HL-60/S4 treated with phorbol 12-myristate 13-acetate at 8.2 ng/mL for 4 days and 3 days (cell line): ENCODE data around the gene AGRN.

ENCODE experiments used
- in situ Hi-C: fragments of 300-500 bp; cut with MboI; formaldehyde crosslinking; loops from 2 replicates; pipeline ENCODE4 v1.15.0; 2022; ENCODE audit warnings: low sequenced_read_pairs

The AGRN gene

GRCh38 chr1:1033731-1034438 is 14.0 kb downstream of the AGRN start:
- in situ Hi-C loops = no loop called here

DNA sequence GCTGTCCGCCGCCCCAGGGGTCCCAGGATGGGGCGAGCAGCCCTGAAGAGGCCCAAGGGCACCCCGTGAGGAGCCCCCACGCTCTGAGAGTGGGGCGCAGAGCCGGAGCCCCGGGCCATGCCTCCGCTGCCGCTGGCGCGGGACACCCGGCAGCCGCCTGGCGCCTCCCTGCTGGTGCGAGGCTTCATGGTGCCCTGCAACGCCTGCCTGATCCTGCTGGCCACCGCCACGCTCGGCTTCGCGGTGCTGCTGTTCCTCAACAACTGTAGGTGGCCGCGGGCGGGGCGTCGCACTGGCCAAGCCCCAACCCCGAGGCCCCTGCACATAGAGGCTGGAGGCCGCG is 14.5 kb downstream of the AGRN start:
- in situ Hi-C loops = no loop called here

- in situ Hi-C loops = no loop called here
These were observed 15.5 kb downstream of the AGRN start for GRCh38 chr1:1035291-1035943.

GRCh38 chr1:1037366-1038327 is 17.7 kb downstream of the AGRN start:
- in situ Hi-C loops = no loop called here

DNA sequence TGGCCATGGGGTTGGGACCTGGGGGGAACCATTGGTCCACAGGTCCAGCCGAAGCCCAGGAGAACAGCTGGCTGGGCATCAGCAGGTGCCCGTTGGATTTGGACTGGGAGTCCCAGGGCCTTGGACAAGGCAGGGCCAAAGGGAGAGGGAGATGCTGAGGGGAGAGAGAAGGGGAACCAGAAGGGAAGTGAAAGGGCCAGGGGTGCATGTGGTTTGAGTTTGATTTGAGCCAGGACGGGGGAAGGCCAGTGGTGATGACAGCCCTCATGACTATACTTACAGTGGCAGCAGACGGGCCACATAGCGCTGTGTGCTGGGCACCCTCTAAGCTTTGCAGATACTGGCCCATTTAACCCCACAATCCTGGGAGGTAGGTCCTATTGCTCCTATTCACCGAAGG is 18.8 kb downstream of the AGRN start:
- in situ Hi-C loops = no loop called here

GRCh38 chr1:1039145-1039910 is 19.4 kb downstream of the AGRN start:
- in situ Hi-C loops = no loop called here

DNA sequence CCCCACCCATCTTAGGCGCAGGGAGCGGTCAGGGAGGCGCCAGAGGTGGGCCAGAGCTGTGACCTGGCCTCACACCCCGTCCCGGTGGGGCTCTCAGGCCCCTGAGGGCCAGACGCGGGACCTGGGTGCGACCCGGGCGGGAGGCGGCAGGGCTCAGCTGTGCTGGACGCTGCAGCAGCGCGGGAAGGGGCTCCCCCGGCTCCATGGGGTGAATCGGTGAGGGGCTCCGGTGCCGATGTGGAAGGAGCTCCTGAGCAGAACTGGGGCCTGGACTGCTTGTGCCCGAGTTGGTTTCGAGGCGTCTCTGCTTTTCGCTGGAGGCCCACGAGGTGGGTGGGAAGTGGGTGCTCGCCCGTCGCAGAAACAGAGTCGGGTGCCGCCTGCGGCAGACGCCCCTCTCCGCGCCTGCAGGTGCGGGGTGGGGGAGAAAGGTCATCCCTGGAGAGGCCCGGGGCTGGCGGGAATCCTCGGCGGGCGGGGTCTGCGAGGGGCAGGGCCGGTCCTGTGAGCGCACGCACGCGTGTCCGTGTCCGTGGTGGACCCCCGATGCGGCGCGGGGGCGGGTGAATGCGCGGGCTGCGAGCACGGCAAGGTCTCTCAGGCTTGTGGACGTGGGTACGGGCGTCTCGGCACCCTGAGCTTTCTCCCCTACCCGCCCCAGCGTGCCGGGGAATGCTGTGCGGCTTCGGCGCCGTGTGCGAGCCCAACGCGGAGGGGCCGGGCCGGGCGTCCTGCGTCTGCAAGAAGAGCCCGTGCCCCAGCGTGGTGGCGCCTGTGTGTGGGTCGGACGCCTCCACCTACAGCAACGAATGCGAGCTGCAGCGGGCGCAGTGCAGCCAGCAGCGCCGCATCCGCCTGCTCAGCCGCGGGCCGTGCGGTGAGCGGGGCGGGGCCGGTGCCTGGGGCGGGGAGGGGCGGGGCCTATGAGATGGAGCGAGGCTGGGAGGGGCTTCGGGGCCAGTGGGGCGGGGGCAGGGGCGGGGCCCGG is 20.4 kb downstream of the AGRN start:
- in situ Hi-C loops = no loop called here

DNA sequence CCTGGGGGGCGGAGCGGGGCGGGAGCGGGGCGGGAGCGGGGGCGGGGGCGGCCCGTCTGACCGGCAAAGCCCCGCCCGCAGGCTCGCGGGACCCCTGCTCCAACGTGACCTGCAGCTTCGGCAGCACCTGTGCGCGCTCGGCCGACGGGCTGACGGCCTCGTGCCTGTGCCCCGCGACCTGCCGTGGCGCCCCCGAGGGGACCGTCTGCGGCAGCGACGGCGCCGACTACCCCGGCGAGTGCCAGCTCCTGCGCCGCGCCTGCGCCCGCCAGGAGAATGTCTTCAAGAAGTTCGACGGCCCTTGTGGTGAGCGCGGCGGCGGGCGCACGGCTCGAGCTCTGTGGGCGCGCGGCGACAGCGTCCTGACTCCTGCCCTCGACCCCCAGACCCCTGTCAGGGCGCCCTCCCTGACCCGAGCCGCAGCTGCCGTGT is 21.2 kb downstream of the AGRN start:
- in situ Hi-C loops = no loop called here

GRCh38 chr1:1041873-1042272 is 22.0 kb downstream of the AGRN start:
- in situ Hi-C loops = no loop called here

GRCh38 chr1:1042835-1043234 is 22.9 kb downstream of the AGRN start:
- in situ Hi-C loops = no loop called here

GRCh38 chr1:1043411-1043810 is 23.5 kb downstream of the AGRN start:
- in situ Hi-C loops = no loop called here

DNA sequence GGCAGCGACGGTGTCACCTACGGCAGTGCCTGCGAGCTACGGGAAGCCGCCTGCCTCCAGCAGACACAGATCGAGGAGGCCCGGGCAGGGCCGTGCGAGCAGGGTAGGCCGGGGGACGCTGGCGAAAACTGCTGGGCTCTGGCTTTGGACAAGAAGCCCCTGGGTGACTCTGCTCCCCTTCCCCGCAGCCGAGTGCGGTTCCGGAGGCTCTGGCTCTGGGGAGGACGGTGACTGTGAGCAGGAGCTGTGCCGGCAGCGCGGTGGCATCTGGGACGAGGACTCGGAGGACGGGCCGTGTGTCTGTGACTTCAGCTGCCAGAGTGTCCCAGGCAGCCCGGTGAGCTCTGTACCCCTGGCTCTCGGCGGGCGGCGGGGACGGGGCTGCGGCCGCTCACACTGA is 24.0 kb downstream of the AGRN start:
- in situ Hi-C loops = no loop called here

- in situ Hi-C loops = no loop called here
These were observed 24.6 kb downstream of the AGRN start for GRCh38 chr1:1044455-1045078.

DNA sequence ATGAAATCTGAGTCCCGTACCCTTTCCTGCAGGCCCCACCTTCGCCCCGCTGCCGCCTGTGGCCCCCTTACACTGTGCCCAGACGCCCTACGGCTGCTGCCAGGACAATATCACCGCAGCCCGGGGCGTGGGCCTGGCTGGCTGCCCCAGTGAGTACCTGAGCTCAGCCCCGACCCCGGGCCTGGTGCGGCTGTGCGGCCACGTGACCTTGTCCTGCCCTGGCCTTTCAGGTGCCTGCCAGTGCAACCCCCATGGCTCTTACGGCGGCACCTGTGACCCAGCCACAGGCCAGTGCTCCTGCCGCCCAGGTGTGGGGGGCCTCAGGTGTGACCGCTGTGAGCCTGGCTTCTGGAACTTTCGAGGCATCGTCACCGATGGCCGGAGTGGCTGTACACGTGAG is 25.2 kb downstream of the AGRN start:
- in situ Hi-C loops = no loop called here

GRCh38 chr1:1046243-1046642 is 26.3 kb downstream of the AGRN start:
- in situ Hi-C loops = no loop called here

DNA sequence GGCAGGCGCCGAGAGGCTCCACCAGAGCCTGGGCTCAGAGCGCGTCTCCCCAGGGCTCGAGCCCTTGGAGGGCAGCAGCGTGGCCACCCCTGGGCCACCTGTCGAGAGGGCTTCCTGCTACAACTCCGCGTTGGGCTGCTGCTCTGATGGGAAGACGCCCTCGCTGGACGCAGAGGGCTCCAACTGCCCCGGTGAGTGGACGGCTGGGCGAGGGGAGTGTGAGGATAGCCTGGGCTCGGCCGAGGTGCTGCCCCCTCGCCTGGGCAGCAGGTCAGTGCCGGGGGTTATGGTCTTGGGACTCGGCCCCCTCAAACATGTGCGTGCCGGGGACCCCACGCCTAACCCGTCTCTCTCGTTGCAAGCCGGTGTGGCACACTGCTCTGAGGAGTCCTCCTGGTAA is 26.8 kb downstream of the AGRN start:
- in situ Hi-C loops = no loop called here

DNA sequence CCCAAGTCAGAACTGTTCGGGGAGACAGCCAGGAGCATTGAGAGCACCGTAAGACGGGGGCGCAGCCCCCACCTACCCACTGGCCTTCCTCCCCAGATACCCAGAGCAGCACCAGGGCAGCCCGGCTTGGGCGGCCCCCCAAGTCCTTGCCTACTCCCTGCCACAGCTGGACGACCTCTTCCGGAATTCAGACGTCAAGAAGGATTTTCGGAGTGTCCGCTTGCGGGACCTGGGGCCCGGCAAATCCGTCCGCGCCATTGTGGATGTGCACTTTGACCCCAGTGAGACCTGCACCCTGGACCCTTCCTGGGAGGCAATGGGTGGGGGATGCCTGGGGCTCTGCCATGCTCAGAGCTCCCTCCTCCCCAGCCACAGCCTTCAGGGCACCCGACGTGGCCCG is 27.5 kb downstream of the AGRN start:
- in situ Hi-C loops = no loop called here

DNA sequence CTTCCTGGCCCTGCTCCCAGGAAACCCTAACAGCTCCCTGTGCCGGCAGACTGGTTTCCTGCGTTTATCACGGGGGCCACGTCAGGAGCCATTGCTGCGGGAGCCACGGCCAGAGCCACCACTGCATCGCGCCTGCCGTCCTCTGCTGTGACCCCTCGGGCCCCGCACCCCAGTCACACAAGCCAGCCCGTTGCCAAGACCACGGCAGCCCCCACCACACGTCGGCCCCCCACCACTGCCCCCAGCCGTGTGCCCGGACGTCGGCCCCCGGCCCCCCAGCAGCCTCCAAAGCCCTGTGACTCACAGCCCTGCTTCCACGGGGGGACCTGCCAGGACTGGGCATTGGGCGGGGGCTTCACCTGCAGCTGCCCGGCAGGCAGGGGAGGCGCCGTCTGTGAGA is 28.0 kb downstream of the AGRN start:
- in situ Hi-C loops = no loop called here

- in situ Hi-C loops = no loop called here
These were observed 28.8 kb downstream of the AGRN start for GRCh38 chr1:1048765-1049164.
